HepG2 (cell line): ENCODE measurements around the gene PPA2. TPM values are rescaled to one million over a fixed set of nuclear protein-coding genes. Genes with fewer than 3 reads are reported as not detected.

Experiments
- ATAC-seq: fragments of 200-7000 bp; cut with Tn5 transposase; 3 replicates; pipeline ENCODE4 v1.9.1; 2020; ENCODE audit warnings: mild to moderate bottlenecking, moderate library complexity
- Bru-seq: library from RNA; stranded (reverse); fragments of 400-500 nt; gene quantifications from one replicate; lab custom pipeline; 2021; lab: Mats Ljungman, UMichigan
- BruChase-seq, 2 experiments: library from RNA; stranded (reverse); fragments of 400-500 nt; gene quantifications; one replicate each; lab custom pipeline; 2021; lab: Mats Ljungman, UMichigan
- BruUV-seq: library from RNA; stranded (reverse); fragments of 400-500 nt; replicated peaks from 2 replicates; lab custom pipeline; 2021; lab: Mats Ljungman, UMichigan
- CTCF ChIA-PET: fragments of 300-600 bp; formaldehyde crosslinking; extraction: SDS; loops from one replicate; lab custom pipeline; 2021; ENCODE audit warnings: low total read pairs, inconsistent platforms, low intra/inter-chr PET ratio; lab: Yijun Ruan, JAX
- POLR2A ChIA-PET: fragments of 350-600 bp; sonication (Branson Sonifier 250); formaldehyde crosslinking; loops from one replicate; lab custom pipeline; 2020; ENCODE audit warnings: antibody characterized with exemption, inconsistent platforms; lab: Yijun Ruan, JAX
- DNase-seq: peaks from one replicate; pipeline ENCODE4 v3.0.0-alpha.2; 2015; ENCODE audit warnings: low spot score
- FAIRE-seq: peaks from 3 replicates; lab custom pipeline; 2011; peaks lifted over from hg19 to GRCh38; lab: Jason Lieb, UNC
- H2AFZ ChIP-seq: one replicate; pipeline ENCODE4 v1.6.1; 2011; ENCODE audit warnings: low read length, inconsistent platforms
- H3K27ac ChIP-seq: fragments of 300-600 bp; 3 replicates; pipeline ENCODE4 v1.8.0; 2011; ENCODE audit warnings: mixed run types, mild to moderate bottlenecking, mixed read lengths, low read length, inconsistent platforms; ENCODE audit not compliant: insufficient read depth; ENCODE audit errors: extremely low read length
- H3K27me3 ChIP-seq, 2 experiments: fragments of 200-600 bp in 1 of 2; 2 replicates in 1 of 2; 3 replicates in 1 of 2; pipeline versions ENCODE4 v1.6.0 to v1.8.0; 2011; ENCODE audit warnings: low read length in 2 of 2, mild to moderate bottlenecking in 2 of 2, moderate library complexity in 2 of 2, inconsistent platforms in 1 of 2; ENCODE audit not compliant: insufficient read depth in 2 of 2, control insufficient read depth in 1 of 2
- H3K36me3 ChIP-seq, 2 experiments: fragments of 200-600 bp in 1 of 2; replicated peaks in 1 of 2; 2 replicates in 1 of 2; 3 replicates in 1 of 2; pipeline versions ENCODE4 v1.5.1 to v1.8.0; 2011; ENCODE audit warnings: low read length in 2 of 2, inconsistent platforms in 1 of 2; ENCODE audit not compliant: insufficient read depth in 2 of 2, control insufficient read depth in 1 of 2
- H3K4me1 ChIP-seq: 2 replicates; pipeline ENCODE4 v1.5.1; 2012; ENCODE audit warnings: low read length, inconsistent platforms; ENCODE audit not compliant: insufficient read depth
- H3K4me2 ChIP-seq: 2 replicates; pipeline ENCODE4 v1.6.0; 2011; ENCODE audit warnings: low read depth, low read length, inconsistent platforms
- H3K4me3 ChIP-seq, 3 experiments: fragments of 200-600 bp in 1 of 3; sonication (generic), shearing (Covaris generic) in 1 of 3; replicated peaks in 1 of 3; 2 replicates each; pipeline ENCODE4 v1.5.1; 2011 to 2016; ENCODE audit warnings: low read length in 3 of 3, inconsistent platforms in 2 of 3, low read depth in 2 of 3, mild to moderate bottlenecking in 2 of 3, control low read depth in 1 of 3, mixed read lengths in 1 of 3; ENCODE audit not compliant: insufficient read depth in 1 of 3
- H3K79me2 ChIP-seq: one replicate; pipeline ENCODE4 v1.6.1; 2011; ENCODE audit warnings: low read length, inconsistent platforms; ENCODE audit not compliant: insufficient read depth
- H3K9ac ChIP-seq: 2 replicates; pipeline ENCODE4 v1.6.0; 2011; ENCODE audit warnings: mild to moderate bottlenecking, low read depth, low read length, inconsistent platforms; ENCODE audit not compliant: insufficient read depth
- H3K9me3 ChIP-seq: 2 replicates; pipeline ENCODE4 v1.5.1; 2012; ENCODE audit warnings: mild to moderate bottlenecking, low read length
- H4K20me1 ChIP-seq: 2 replicates; pipeline ENCODE4 v1.6.0; 2011; ENCODE audit warnings: inconsistent platforms, mild to moderate bottlenecking, low read length, moderate library complexity; ENCODE audit not compliant: insufficient read depth
- BCL6 ChIP-seq: IDR thresholded peaks from 2 replicates; pipeline ENCODE4 v1.6.1; 2016; ENCODE audit warnings: missing genetic modification reagents, missing compliant biosample characterization
- BRCA1 ChIP-seq: sonication (generic); formaldehyde crosslinking; IDR thresholded peaks from 2 replicates; pipeline ENCODE4 v1.4.0; 2020; ENCODE audit warnings: missing genetic modification reagents
- HDAC1 ChIP-seq: sonication (generic); formaldehyde crosslinking; IDR thresholded peaks from 2 replicates; pipeline ENCODE4 v1.5.1; 2020; ENCODE audit warnings: mild to moderate bottlenecking, missing genetic modification reagents
- IRF9 ChIP-seq: sonication (generic); formaldehyde crosslinking; IDR thresholded peaks from 2 replicates; pipeline ENCODE4 v1.8.0; 2022; ENCODE audit warnings: missing genetic modification reagents, mild to moderate bottlenecking, borderline replicate concordance
- JUNB ChIP-seq: sonication (generic); formaldehyde crosslinking; IDR thresholded peaks from 2 replicates; pipeline ENCODE4 v1.8.0; 2022; ENCODE audit warnings: missing genetic modification reagents, mild to moderate bottlenecking, borderline replicate concordance
- RCOR2 ChIP-seq: IDR thresholded peaks from 2 replicates; pipeline ENCODE4 v1.6.1; 2016; ENCODE audit warnings: missing biosample characterization, missing genetic modification reagents
- SOX5 ChIP-seq: IDR thresholded peaks from 2 replicates; pipeline ENCODE4 v1.6.1; 2016; ENCODE audit warnings: borderline replicate concordance
- TIGD3 ChIP-seq: sonication (generic); formaldehyde crosslinking; IDR thresholded peaks from 2 replicates; pipeline ENCODE4 v1.5.1; 2020; ENCODE audit warnings: mild to moderate bottlenecking, missing genetic modification reagents, borderline replicate concordance
- ZKSCAN1 ChIP-seq: fragments of 150-350 bp; IDR thresholded peaks from 2 replicates; pipeline ENCODE4 v1.6.1; 2014; ENCODE audit warnings: low read length
- ZNF280B ChIP-seq: sonication (generic); formaldehyde crosslinking; IDR thresholded peaks from 2 replicates; pipeline ENCODE4 v1.5.0; 2020; ENCODE audit warnings: missing genetic modification reagents, mild to moderate bottlenecking, borderline replicate concordance
- ZNF460 ChIP-seq: sonication (generic); formaldehyde crosslinking; IDR thresholded peaks from 2 replicates; pipeline ENCODE4 v1.5.1; 2020; ENCODE audit warnings: missing genetic modification reagents, mild to moderate bottlenecking, borderline replicate concordance
- ZNF564 ChIP-seq: sonication (generic); formaldehyde crosslinking; IDR thresholded peaks from 2 replicates; pipeline ENCODE4 v1.8.1; 2023; ENCODE audit warnings: mild to moderate bottlenecking, missing genetic modification reagents
- WGBS: methylation state at CpG from one replicate; pipeline ENCODE4 v1.1.6; 2017; ENCODE audit warnings: low lambda C conversion rate; 5-methylcytosine and 5-hydroxymethylcytosine counted together
- in situ Hi-C: cut with HindIII; loops from 2 replicates; pipeline ENCODE4 v1.10.0; 2017; ENCODE audit warnings: low pct_unique_long_range_greater_than_20kb; ENCODE audit not compliant: extremely low pct_ligation_motif_present
- intact Hi-C: fragments of 100-400 bp; cut with micrococcal nuclease; formaldehyde crosslinking; loops from one replicate; pipeline ENCODE4 v1.10.0; 2022; ENCODE audit not compliant: unreplicated experiment
- long read RNA-seq, 2 experiments: library from RNA in 1 of 2; library from polyadenylated mRNA in 1 of 2; stranded (forward) in 1 of 2; unstranded in 1 of 2; transcript quantifications; one replicate each; pipeline ENCODE4 v2.0.0, GENCODE V29; 2019 to 2022
- polyA minus RNA-seq, 3 experiments: library from RNA; depleted of rRNA, polyadenylated mRNA; stranded (reverse); fragments of >200 nt; gene quantifications; 2 replicates each; pipeline ENCODE4 v1.2.3, GENCODE V29; 2011; ENCODE audit warnings: low replicate concordance in 1 of 3
- polyA plus RNA-seq, 8 experiments: library from polyadenylated mRNA; depleted of rRNA in 3 of 8; stranded (reverse) in 7 of 8; unstranded in 1 of 8; fragments of >200 nt; fragmentation: Illumina TruSeq in 4 of 8; extraction: Trizol in 4 of 8; gene quantifications; 2 replicates each; pipeline versions ENCODE4 v1.2.1 to v1.2.3, GENCODE V29; 2011 to 2016; ENCODE audit warnings: low read depth in 4 of 8, missing spikeins in 1 of 8, mixed read lengths in 1 of 8; ENCODE audit not compliant: insufficient read depth in 1 of 8
- total RNA-seq, 5 experiments: library from RNA; depleted of rRNA; stranded (reverse); fragments of >200 nt; fragmentation: Illumina TruSeq; extraction: Trizol; gene quantifications; 2 replicates each; pipeline ENCODE4 v1.2.3, GENCODE V29; 2016; ENCODE audit warnings: low read depth in 1 of 5

PPA2 gene
- total RNA-seq (2016; rRNA removed; fragmentation: Illumina TruSeq; extraction: Trizol): 70.6 and 115 TPM in 2 replicates
- total RNA-seq (2016; cell fraction: cytosol; rRNA removed; fragmentation: Illumina TruSeq; extraction: Trizol; ENCODE audit: low read depth): 24.6 and 24.8 TPM in 2 replicates
- total RNA-seq (2016; cell fraction: insoluble cytoplasmic fraction; rRNA removed; fragmentation: Illumina TruSeq; extraction: Trizol): 69.7 and 111 TPM in 2 replicates
- 32.2 and 33.8 TPM in 2 replicates for total RNA-seq (2016; cell fraction: membrane; rRNA removed; fragmentation: Illumina TruSeq; extraction: Trizol)
- total RNA-seq (2016; cell fraction: nucleus; rRNA removed; fragmentation: Illumina TruSeq; extraction: Trizol): 56.8 and 65.8 TPM in 2 replicates
- polyA plus RNA-seq (2011; rRNA removed): 30.4 and 44.2 TPM in 2 replicates
- 21.1 and 23.7 TPM in 2 replicates for polyA plus RNA-seq (2011; cell fraction: cytosol; rRNA removed)
- 22.6 and 27.9 TPM in 2 replicates for polyA plus RNA-seq (2011; cell fraction: nucleus; rRNA removed)
- 27.0 and 31.7 TPM in 2 replicates for polyA plus RNA-seq (2012)
- polyA plus RNA-seq (2016; cell fraction: cytosol; fragmentation: Illumina TruSeq; extraction: Trizol; ENCODE audit: low read depth): 21.8 and 22.0 TPM in 2 replicates
- 89.5 and 107 TPM in 2 replicates for polyA plus RNA-seq (2016; cell fraction: insoluble cytoplasmic fraction; fragmentation: Illumina TruSeq; extraction: Trizol; ENCODE audit: low read depth)
- polyA plus RNA-seq (2016; cell fraction: membrane; fragmentation: Illumina TruSeq; extraction: Trizol; ENCODE audit: low read depth): 25.6 TPM in 2 replicates
- 42.7 and 46.9 TPM in 2 replicates for polyA plus RNA-seq (2016; cell fraction: nucleus; fragmentation: Illumina TruSeq; extraction: Trizol; ENCODE audit: insufficient read depth, low read depth)
- polyA minus RNA-seq (2011; rRNA and poly(A)+ RNA removed; ENCODE audit: low replicate concordance): 40.9 and 61.3 TPM in 2 replicates
- polyA minus RNA-seq (2011; cell fraction: cytosol; rRNA and poly(A)+ RNA removed): 22.9 and 50.5 TPM in 2 replicates
- polyA minus RNA-seq (2011; cell fraction: nucleus; rRNA and poly(A)+ RNA removed): 103 and 129 TPM in 2 replicates
- Bru-seq, nascent RNA: percentile 76 among the genes with signal in this experiment
- percentile 70 among the genes with signal in this experiment for BruChase-seq, experiment 1, labeled RNA remaining after a 6-hour chase
- BruChase-seq, experiment 2, labeled RNA remaining after a 2-hour chase: percentile 78 among the genes with signal in this experiment
- long read RNA-seq, experiment 1, transcript PPA2-201 (12 exons, 1,684 nt): major isoform, 39 of 56 reads
- long read RNA-seq, experiment 1, partial matches to known transcripts: 3 of 56 reads
- long read RNA-seq, experiment 1, other reads (novel, unspliced or antisense): 11 of 56 reads
- long read RNA-seq, experiment 2, transcript PPA2-201 (12 exons, 1,684 nt): major isoform, 48 of 86 reads
- long read RNA-seq, experiment 2, partial matches to known transcripts: 4 of 86 reads
- long read RNA-seq, experiment 2, other reads (novel, unspliced or antisense): 30 of 86 reads

- peak within 1 kb of the TSS; percentile 86 for H3K27ac ChIP-seq
- DNase-seq (peak; percentile 64), ATAC-seq (peak; percentile 96), FAIRE-seq (no peak)
- H2AFZ ChIP-seq: no peak within 1 kb of the TSS
- WGBS: 0% methylated on average over 14 of the region's 72 CpGs
- peak within 1 kb of the TSS; percentile 87 for H3K4me2 ChIP-seq
- no peaks in the 10 kb centered on the region for H3K36me3 ChIP-seq
- peak within 1 kb of the TSS; percentile 87 for H3K9ac ChIP-seq
- intact Hi-C loops: loop anchor here (2.0 to 5.0 kb wide), 4 partner anchors 51 to 543 kb away; no protein-coding TSS in a partner anchor
- in situ Hi-C loops: loop anchor here (5.0 to 25.0 kb wide), 2 partner anchors 331 to 561 kb away; no protein-coding TSS in a partner anchor
- H3K27me3 ChIP-seq: no peaks in the 10 kb centered on the region; a peak in 1 of 5 replicates
- CTCF ChIA-PET: interaction anchor here (0.7 to 3.9 kb wide), 2 partner anchors 328 to 333 kb away, joined by 4 to 53 read pairs; partner anchors contain the start of gene TET2
- H3K4me1 ChIP-seq: peaks cover 24% of the 10 kb centered on the region
- POLR2A ChIA-PET: interaction anchor here (0.6 to 2.0 kb wide), 15 partner anchors 9 to 336 kb away, joined by 3 to 14 read pairs (median 4); partner anchors contain the start of gene TET2
- peaks cover 5% of the 10 kb centered on the region; the same call in 1 of the 2 replicates for H4K20me1 ChIP-seq
- no peaks in the 10 kb centered on the region for H3K9me3 ChIP-seq
- TSS peak; percentile 64 for BruUV-seq
- H3K4me3 ChIP-seq: peak within 1 kb of the TSS; percentile 69 to 88 (median 73)
- H3K79me2 ChIP-seq: peaks cover 46% of the 10 kb centered on the region
- TF ChIP-seq JUNB (CRISPR knock-in tag) (no peak), BCL6 (CRISPR knock-in tag) (peak; percentile 62; the same call in 1 of the 2 replicates), TIGD3 (CRISPR knock-in tag) (no peak; the same call in 1 of the 2 replicates), BRCA1 (CRISPR knock-in tag) (peak; percentile 86; the same call in 1 of the 2 replicates), RCOR2 (CRISPR knock-in tag) (0 out of 2 replicates have a peak, but pooled peaks have one; percentile 26), IRF9 (no peak; the same call in 1 of the 2 replicates), ZKSCAN1 (0 out of 2 replicates have a peak, but pooled peaks have one; percentile 16), ZNF460 (CRISPR knock-in tag) (no peak; the same call in 1 of the 2 replicates), ZNF564 (CRISPR knock-in tag) (no peak), SOX5 (peak; percentile 27; the same call in 1 of the 2 replicates), HDAC1 (CRISPR knock-in tag) (peak; percentile 88), ZNF280B (CRISPR knock-in tag) (peak; percentile 59; the same call in 1 of the 2 replicates)
These were observed at the start of gene PPA2 for GRCh38 chr4:105473324-105474098. Gene PPA2 (minus strand): TSS chr4:105474062. CDS start chr4:105474050, 12 bp downstream.
